HepG2 (cell line): ENCODE measurements around the gene FOXN3. TPM values are rescaled to one million over a fixed set of nuclear protein-coding genes. Genes with fewer than 3 reads are reported as not detected.

Experiments
- FOXM1 ChIP-seq: sonication (generic); formaldehyde crosslinking; IDR thresholded peaks from 2 replicates; pipeline ENCODE4 v1.5.0; 2020; ENCODE audit warnings: missing genetic modification reagents
- GATA4 ChIP-seq: sonication (generic); IDR thresholded peaks from 2 replicates; pipeline ENCODE4 v1.6.1; 2016; ENCODE audit warnings: antibody characterized with exemption, low read depth, borderline replicate concordance
- HMGXB4 ChIP-seq, 2 experiments: sonication (generic) in 1 of 2; formaldehyde crosslinking in 1 of 2; IDR thresholded peaks; 2 replicates each; pipeline versions ENCODE4 v1.4.0 to v1.6.1; 2018 to 2020; ENCODE audit warnings: missing genetic modification reagents in 2 of 2, borderline replicate concordance in 1 of 2, low read depth in 1 of 2, mild to moderate bottlenecking in 1 of 2, missing biosample characterization in 1 of 2
- KAT2B ChIP-seq: fragments of 150-350 bp; IDR thresholded peaks from 2 replicates; pipeline ENCODE4 v1.6.1; 2014; ENCODE audit warnings: low read depth, low read length, borderline replicate concordance
- KDM6A ChIP-seq: IDR thresholded peaks from 2 replicates; pipeline ENCODE4 v1.6.1; 2016; ENCODE audit warnings: low read depth
- MXI1 ChIP-seq: IDR thresholded peaks from 3 replicates; pipeline ENCODE4 v1.6.1; 2012; ENCODE audit warnings: low read depth, low read length, inconsistent platforms, borderline replicate concordance
- MZF1 ChIP-seq: sonication (generic); formaldehyde crosslinking; IDR thresholded peaks from 2 replicates; pipeline ENCODE4 v1.8.1; 2023; ENCODE audit warnings: mild to moderate bottlenecking, missing genetic modification reagents, borderline replicate concordance
- NR3C1 ChIP-seq: sonication (generic); formaldehyde crosslinking; IDR thresholded peaks from 2 replicates; pipeline ENCODE4 v1.4.0; 2020; ENCODE audit warnings: missing genetic modification reagents
- PAWR ChIP-seq: sonication (generic); formaldehyde crosslinking; IDR thresholded peaks from 2 replicates; pipeline ENCODE4 v1.4.0; 2020; ENCODE audit warnings: missing genetic modification reagents, mild to moderate bottlenecking, borderline replicate concordance
- PRMT3 ChIP-seq: sonication (generic); formaldehyde crosslinking; IDR thresholded peaks from 2 replicates; pipeline ENCODE4 v1.8.1; 2022; ENCODE audit warnings: low read depth, mild to moderate bottlenecking, moderate library complexity, missing genetic modification reagents, borderline replicate concordance
- REXO4 ChIP-seq: sonication (generic); formaldehyde crosslinking; IDR thresholded peaks from 2 replicates; pipeline ENCODE4 v1.8.0; 2022; ENCODE audit warnings: missing genetic modification reagents, mild to moderate bottlenecking, borderline replicate concordance
- SOX13 ChIP-seq, 3 experiments: fragments of 450-650 bp in 1 of 3; sonication (generic) in 1 of 3; formaldehyde crosslinking in 1 of 3; IDR thresholded peaks in 2 of 3; conservative IDR thresholded peaks in 1 of 3; 2 replicates each; pipeline versions ENCODE4 v1.5.0 to v1.6.1; 2016 to 2020; ENCODE audit warnings: antibody characterized with exemption in 1 of 3, mild to moderate bottlenecking in 1 of 3, missing compliant biosample characterization in 1 of 3, missing genetic modification reagents in 1 of 3, moderate library complexity in 1 of 3
- TIGD3 ChIP-seq: sonication (generic); formaldehyde crosslinking; IDR thresholded peaks from 2 replicates; pipeline ENCODE4 v1.5.1; 2020; ENCODE audit warnings: mild to moderate bottlenecking, missing genetic modification reagents, borderline replicate concordance
- ZBTB10 ChIP-seq: sonication (generic); formaldehyde crosslinking; IDR thresholded peaks from 2 replicates; pipeline ENCODE4 v1.4.0; 2020; ENCODE audit warnings: missing genetic modification reagents, borderline replicate concordance
- ZFP1 ChIP-seq: IDR thresholded peaks from 2 replicates; pipeline ENCODE4 v1.6.1; 2016
- ZNF367 ChIP-seq: sonication (generic); formaldehyde crosslinking; IDR thresholded peaks from 2 replicates; pipeline ENCODE4 v1.4.0; 2020; ENCODE audit warnings: missing genetic modification reagents, borderline replicate concordance
- ZNF550 ChIP-seq: sonication (generic); formaldehyde crosslinking; IDR thresholded peaks from 2 replicates; pipeline ENCODE4 v1.4.0; 2020; ENCODE audit warnings: mild to moderate bottlenecking, missing genetic modification reagents, borderline replicate concordance
- ZNF557 ChIP-seq: sonication (generic); formaldehyde crosslinking; IDR thresholded peaks from 2 replicates; pipeline ENCODE4 v1.4.0; 2020; ENCODE audit warnings: missing genetic modification reagents
- ZNF687 ChIP-seq: sonication (generic); formaldehyde crosslinking; IDR thresholded peaks from 2 replicates; pipeline ENCODE4 v1.5.1; 2020; ENCODE audit warnings: mild to moderate bottlenecking, missing genetic modification reagents, moderate library complexity
- ZSCAN12 ChIP-seq: sonication (generic); formaldehyde crosslinking; IDR thresholded peaks from 2 replicates; pipeline ENCODE4 v1.9.0; 2021; ENCODE audit warnings: mild to moderate bottlenecking, missing genetic modification reagents
- polyA plus RNA-seq, 8 experiments: library from polyadenylated mRNA; depleted of rRNA in 3 of 8; stranded (reverse) in 7 of 8; unstranded in 1 of 8; fragments of >200 nt; fragmentation: Illumina TruSeq in 4 of 8; extraction: Trizol in 4 of 8; gene quantifications; 2 replicates each; pipeline versions ENCODE4 v1.2.1 to v1.2.3, GENCODE V29; 2011 to 2016; ENCODE audit warnings: low read depth in 4 of 8, missing spikeins in 1 of 8, mixed read lengths in 1 of 8; ENCODE audit not compliant: insufficient read depth in 1 of 8
- total RNA-seq, 5 experiments: library from RNA; depleted of rRNA; stranded (reverse); fragments of >200 nt; fragmentation: Illumina TruSeq; extraction: Trizol; gene quantifications; 2 replicates each; pipeline ENCODE4 v1.2.3, GENCODE V29; 2016; ENCODE audit warnings: low read depth in 1 of 5

FOXN3 gene
- total and polyA plus RNA-seq, 2 of the 13 experiments (the other 11 are each of a cell fraction or from before 2014, with no cell fraction given), result 32.4 to 70.2 TPM

- TF ChIP-seq ZBTB10 (CRISPR knock-in tag), result no peak
- TF ChIP-seq MXI1, result peak; percentile 26; the same call in 1 of the 3 replicates
- TF ChIP-seq TIGD3 (CRISPR knock-in tag), result no peak
- peak; percentile 38; the same call in 1 of the 2 replicates for TF ChIP-seq SOX13 (IDR thresholded peaks at IDR 0.05)
- TF ChIP-seq SOX13 (CRISPR knock-in tag; conservative IDR thresholded peaks at IDR 0.05 in 1 of 2, IDR thresholded peaks at IDR 0.05 in 1 of 2), result peak in 1 of 2 experiments; percentile 92; a peak in 2 of 4 replicates
- TF ChIP-seq ZNF367 (CRISPR knock-in tag), result no peak
- TF ChIP-seq KAT2B, result no peak
- TF ChIP-seq ZSCAN12 (CRISPR knock-in tag), result no peak
- peak; percentile 31; the same call in 1 of the 2 replicates for TF ChIP-seq KDM6A (CRISPR knock-in tag)
- TF ChIP-seq MZF1, result no peak
- TF ChIP-seq FOXM1 (CRISPR knock-in tag), result no peak
- TF ChIP-seq HMGXB4 (CRISPR knock-in tag; IDR thresholded peaks at IDR 0.05; ENCODE audit: borderline replicate concordance in 1 of 2, low read depth in 1 of 2), result no peak
- TF ChIP-seq ZNF557 (CRISPR knock-in tag), result no peak
- TF ChIP-seq REXO4 (CRISPR knock-in tag), result no peak
- peak; percentile 55; the same call in 1 of the 2 replicates for TF ChIP-seq ZFP1 (CRISPR knock-in tag)
- TF ChIP-seq GATA4, result peak; percentile 60; the same call in 1 of the 2 replicates
- no peak for TF ChIP-seq ZNF550 (CRISPR knock-in tag)
- no peak for TF ChIP-seq ZNF687
- no peak for TF ChIP-seq PRMT3
- no peak for TF ChIP-seq NR3C1
- no peak for TF ChIP-seq PAWR
These were observed 25.9 kb downstream of the FOXN3 start (continued) for GRCh38 chr14:89391123-89391522.
